ENCODE data around the gene GJC2. TPM values are rescaled to one million over a fixed set of nuclear protein-coding genes. Genes with fewer than 3 reads are reported as not detected.

The GJC2 gene
- total RNA-seq, 1 donor from 2014 or later: 0.65 TPM

DNA sequence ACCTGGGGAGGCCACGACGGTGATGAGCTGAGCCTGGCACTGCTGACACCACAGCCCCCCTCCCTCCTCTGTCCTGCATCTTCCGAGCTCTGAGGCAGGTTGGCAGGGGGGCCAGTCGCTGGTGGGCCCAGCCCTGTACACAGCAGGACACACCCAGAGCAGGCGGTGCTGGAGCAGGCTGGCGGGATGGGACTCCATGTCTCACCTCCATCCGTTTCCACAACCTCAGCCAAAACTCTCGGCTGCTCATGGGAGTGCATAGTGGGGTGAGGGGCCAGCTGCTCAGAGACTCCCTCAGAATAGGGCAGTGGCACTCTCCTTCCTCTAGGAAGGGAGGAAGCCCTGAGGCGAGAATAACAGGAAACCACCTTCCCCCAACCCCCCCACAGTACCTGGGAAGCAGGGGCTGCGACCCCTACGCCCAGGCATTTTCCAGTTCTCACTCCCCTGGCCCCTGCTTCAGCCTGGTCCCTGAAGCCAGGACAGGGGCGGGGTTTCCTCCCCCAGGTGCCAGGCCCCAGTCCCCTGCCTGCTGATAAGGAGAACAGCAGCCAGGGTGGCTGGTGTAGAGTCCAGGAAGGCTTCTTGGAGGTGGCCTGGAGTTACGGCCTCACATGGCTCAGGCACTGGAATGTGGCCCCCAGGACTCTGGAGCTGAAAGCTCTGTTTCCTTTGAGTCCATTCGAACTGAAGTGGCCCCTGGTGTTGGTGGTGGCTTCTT lies 12.7 kb downstream of the GJC2 start:
- Mint-ChIP-seq H3K36me3 (ENCODE audit: low read depth) (no peaks in the 10 kb centered on the region), H3K27ac (ENCODE audit: unreplicated experiment) (no peak overlapping the region), H3K27me3 (ENCODE audit: low read depth) (peaks cover 3% of the 10 kb centered on the region), H3K9me3 (no peaks in the 10 kb centered on the region), H3K4me3 (no peak overlapping the region), H3K4me1 (peaks cover 19% of the 10 kb centered on the region)
- TF ChIP-seq, protein P1, sequence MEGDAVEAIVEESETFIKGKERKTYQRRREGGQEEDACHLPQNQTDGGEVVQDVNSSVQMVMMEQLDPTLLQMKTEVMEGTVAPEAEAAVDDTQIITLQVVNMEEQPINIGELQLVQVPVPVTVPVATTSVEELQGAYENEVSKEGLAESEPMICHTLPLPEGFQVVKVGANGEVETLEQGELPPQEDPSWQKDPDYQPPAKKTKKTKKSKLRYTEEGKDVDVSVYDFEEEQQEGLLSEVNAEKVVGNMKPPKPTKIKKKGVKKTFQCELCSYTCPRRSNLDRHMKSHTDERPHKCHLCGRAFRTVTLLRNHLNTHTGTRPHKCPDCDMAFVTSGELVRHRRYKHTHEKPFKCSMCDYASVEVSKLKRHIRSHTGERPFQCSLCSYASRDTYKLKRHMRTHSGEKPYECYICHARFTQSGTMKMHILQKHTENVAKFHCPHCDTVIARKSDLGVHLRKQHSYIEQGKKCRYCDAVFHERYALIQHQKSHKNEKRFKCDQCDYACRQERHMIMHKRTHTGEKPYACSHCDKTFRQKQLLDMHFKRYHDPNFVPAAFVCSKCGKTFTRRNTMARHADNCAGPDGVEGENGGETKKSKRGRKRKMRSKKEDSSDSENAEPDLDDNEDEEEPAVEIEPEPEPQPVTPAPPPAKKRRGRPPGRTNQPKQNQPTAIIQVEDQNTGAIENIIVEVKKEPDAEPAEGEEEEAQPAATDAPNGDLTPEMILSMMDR (conservative IDR thresholded peaks at IDR 0.05): no peak
- DNase-seq (ENCODE audit: low read depth, low spot score): no peak

DNA sequence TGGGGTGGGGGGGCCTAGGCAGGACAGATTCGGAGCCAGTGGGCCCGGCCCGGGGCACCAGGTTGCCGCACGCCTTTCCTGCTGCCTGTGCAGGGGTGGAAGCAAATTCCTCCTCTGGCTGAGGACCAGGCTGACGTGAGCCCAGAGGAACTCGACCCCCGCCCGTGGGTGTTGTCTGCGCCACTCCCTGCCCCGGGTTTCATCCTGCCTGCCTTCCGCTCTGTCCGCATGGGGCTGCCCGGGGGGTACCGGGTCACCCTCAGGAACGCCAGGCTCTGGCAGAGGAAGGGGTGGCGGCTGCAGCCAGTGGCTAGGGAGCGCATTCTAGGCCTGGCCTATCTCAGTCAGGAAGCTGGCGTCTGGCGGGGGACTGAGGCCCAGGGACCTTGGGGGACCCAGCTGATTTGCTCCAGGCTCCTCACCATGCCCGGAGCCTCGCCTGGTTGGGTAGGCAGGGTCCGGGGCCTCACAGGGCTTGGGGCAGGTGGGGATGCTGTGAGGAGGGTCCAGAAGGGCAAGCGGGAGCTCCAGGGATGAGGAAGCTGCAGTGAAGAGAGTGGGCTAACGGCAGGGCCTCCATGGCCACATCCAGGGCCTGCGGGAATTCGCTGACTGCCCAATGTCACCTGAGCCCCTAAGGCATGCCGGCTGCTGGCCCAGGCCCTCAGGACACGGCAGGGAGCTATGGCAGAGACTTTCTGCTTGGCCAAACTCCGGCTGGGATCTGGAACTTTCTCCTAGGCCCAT lies 13.4 kb downstream of the GJC2 start:
- no peak overlapping the region for H3K4me3 Mint-ChIP-seq
- no peaks in the 10 kb centered on the region for H3K9me3 Mint-ChIP-seq
- no peaks in the 10 kb centered on the region for H3K36me3 Mint-ChIP-seq (ENCODE audit: low read depth)
- DNase-seq (ENCODE audit: low read depth, low spot score): no peak
- no peak overlapping the region for H3K27ac Mint-ChIP-seq (ENCODE audit: unreplicated experiment)
- peaks cover 3% of the 10 kb centered on the region for H3K27me3 Mint-ChIP-seq (ENCODE audit: low read depth)
- TF ChIP-seq, protein P1 (conservative IDR thresholded peaks at IDR 0.05): no peak
- peaks cover 24% of the 10 kb centered on the region for H3K4me1 Mint-ChIP-seq

DNA sequence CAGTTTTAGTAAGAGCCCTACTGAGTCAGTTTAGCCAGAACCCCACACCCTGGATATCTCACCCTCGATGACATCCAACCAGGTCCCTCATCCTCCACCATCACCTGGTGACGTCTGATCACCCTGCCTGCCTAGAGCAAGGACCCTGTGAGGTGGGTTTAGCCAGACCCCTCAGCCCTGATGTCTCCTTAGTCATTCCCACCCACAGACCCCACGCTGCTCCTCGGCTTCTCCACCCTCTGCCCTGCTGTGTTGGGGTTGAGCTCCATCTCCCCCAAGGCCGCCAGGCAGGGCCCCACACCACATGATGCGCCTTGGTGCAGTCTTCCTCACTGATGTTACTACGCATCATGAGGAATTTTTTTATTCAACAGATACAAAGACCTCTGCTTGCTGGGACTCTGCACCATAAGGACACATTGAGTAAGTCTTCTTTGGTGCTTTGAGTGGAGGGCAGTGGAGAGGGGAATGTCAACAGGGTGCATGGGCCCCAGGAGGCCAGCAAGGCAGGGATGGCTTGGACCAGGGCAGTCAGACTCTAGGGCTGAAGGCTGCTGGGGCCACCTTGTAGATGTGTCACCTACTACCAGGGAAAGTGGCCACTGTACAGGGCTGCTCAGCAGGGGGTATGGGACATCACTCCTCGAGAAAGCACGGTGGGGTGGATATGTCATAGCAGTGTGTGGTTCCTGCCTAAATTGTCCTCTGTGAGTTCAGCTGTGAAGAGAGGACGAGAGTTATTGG lies 14.2 kb downstream of the GJC2 start:
- H3K27ac Mint-ChIP-seq (ENCODE audit: unreplicated experiment): peak overlapping the region; percentile 35

DNA sequence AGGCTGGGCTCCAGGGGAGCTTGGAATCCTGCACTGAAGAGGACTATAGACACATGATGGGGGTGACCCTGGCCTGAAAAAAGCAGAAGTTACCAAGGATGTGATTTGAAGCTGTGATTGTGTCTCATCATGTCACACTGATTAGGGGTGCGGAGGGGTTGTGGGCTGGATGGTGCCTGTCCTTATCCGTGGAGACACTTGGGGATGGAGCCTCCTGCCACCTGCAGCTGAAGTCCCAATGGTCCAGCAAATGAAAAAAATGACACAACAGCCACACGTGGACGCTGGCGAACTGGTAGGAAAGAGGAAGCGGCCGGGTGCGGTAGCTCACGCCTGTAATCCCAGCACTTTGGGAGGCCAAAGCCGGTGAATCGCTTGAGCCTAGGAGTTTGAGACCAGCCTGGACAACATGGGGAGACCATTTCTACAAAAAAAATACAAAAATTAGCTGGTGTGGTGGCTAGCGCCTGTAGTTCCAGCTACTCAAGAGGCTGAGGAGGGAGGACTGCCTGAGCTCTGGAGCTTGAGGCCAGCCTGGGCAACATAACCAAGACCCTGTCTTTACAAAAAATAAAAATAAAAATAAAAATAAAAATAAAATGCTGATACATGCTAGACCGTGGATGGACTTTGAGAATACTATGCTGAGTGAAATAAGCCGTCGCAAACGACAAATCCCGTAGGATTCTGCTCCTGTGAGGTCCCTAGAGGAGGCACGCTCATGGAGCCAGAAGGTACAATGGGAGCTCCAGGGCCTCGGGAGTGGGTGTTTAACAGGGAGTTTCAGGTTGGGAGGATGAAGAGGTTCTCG lies 15.0 kb downstream of the GJC2 start:
- H3K4me3 Mint-ChIP-seq: peak overlapping the region; percentile 94
- no peak for DNase-seq (ENCODE audit: low read depth, low spot score)
- peaks cover 3% of the 10 kb centered on the region for H3K27me3 Mint-ChIP-seq (ENCODE audit: low read depth)
- H3K4me1 Mint-ChIP-seq: peaks cover 24% of the 10 kb centered on the region
- TF ChIP-seq, protein P1 (conservative IDR thresholded peaks at IDR 0.05): no peak
- peak overlapping the region; percentile 96 for H3K27ac Mint-ChIP-seq (ENCODE audit: unreplicated experiment)
- H3K9me3 Mint-ChIP-seq: no peaks in the 10 kb centered on the region
- no peaks in the 10 kb centered on the region for H3K36me3 Mint-ChIP-seq (ENCODE audit: low read depth)

More for the DNA sequence above, 14.2 kb downstream of the GJC2 start:
- H3K4me1 Mint-ChIP-seq: peaks cover 24% of the 10 kb centered on the region
- DNase-seq (ENCODE audit: low read depth, low spot score): no peak
- no peaks in the 10 kb centered on the region for H3K36me3 Mint-ChIP-seq (ENCODE audit: low read depth)
- H3K27me3 Mint-ChIP-seq (ENCODE audit: low read depth): peaks cover 3% of the 10 kb centered on the region
- H3K9me3 Mint-ChIP-seq: no peaks in the 10 kb centered on the region
- H3K4me3 Mint-ChIP-seq: peak overlapping the region; percentile 94
- TF ChIP-seq, protein P1 (conservative IDR thresholded peaks at IDR 0.05): no peak

Data from neural crest cell (in vitro differentiated cells).